HCT116 (cell line): ENCODE results near the gene GLIPR2. TPM values are rescaled to one million over a fixed set of nuclear protein-coding genes. Genes with fewer than 3 reads are reported as not detected.
A peak's percentile ranks its signal among the peaks of the same experiment; 100 is the strongest.

Experiments used
- ATAC-seq: fragments of 200-7000 bp; cut with Tn5 transposase; 2 replicates; pipeline ENCODE4 v1.9.1; 2020; ENCODE audit warnings: mild to moderate bottlenecking, moderate library complexity
- BruUV-seq: library from RNA; stranded (reverse); fragments of 400-500 nt; replicated peaks from 2 replicates; lab custom pipeline; 2021; lab: Mats Ljungman, UMichigan
- CTCF ChIA-PET: fragments of 300-600 bp; sonication (Branson Sonifier 250); formaldehyde crosslinking; loops from one replicate; lab custom pipeline; 2021; ENCODE audit warnings: antibody characterized with exemption; lab: Charles Lee
- POLR2A ChIA-PET: fragments of 300-600, 350-600 bp; sonication (Branson Sonifier 250); formaldehyde crosslinking; loops from one replicate; lab custom pipeline; 2021; ENCODE audit warnings: antibody characterized with exemption; lab: Charles Lee
- RAD21 ChIA-PET, 2 experiments: fragments of 300-600 bp; sonication (Branson Sonifier 250); formaldehyde crosslinking; loops; one replicate each; lab custom pipeline; 2023; ENCODE audit warnings: low total read pairs in 2 of 2; ENCODE audit not compliant: uncharacterized antibody in 2 of 2, unreplicated experiment in 2 of 2, low non-redundant PET in 1 of 2; lab: Charles Lee
- DNase-seq: peaks from one replicate; pipeline ENCODE4 v3.0.0-alpha.2; 2010; ENCODE audit warnings: low read depth, low spot score
- H2AFZ ChIP-seq: fragments of 200-600 bp; shearing (Covaris generic), sonication (generic); 2 replicates; pipeline ENCODE4 v1.6.1; 2017; ENCODE audit warnings: low read depth, mixed run types, mixed read lengths, antibody characterized with exemption, low read length; ENCODE audit not compliant: poor library complexity, severe bottlenecking
- H3K27ac ChIP-seq: 2 replicates; pipeline ENCODE4 v1.5.1; 2012; ENCODE audit warnings: low read depth, low read length
- H3K27me3 ChIP-seq: fragments of 200-600 bp; sonication (generic); 2 replicates; pipeline ENCODE4 v1.6.1; 2016; ENCODE audit warnings: mixed run types, low read length, mixed read lengths; ENCODE audit not compliant: insufficient read depth
- H3K36me3 ChIP-seq, 2 experiments: fragments of 200-500 bp in 1 of 2; fragments of 200-600 bp in 1 of 2; sonication (Bioruptor generic) in 1 of 2; sonication (generic) in 1 of 2; 2 replicates each; pipeline versions ENCODE4 v1.5.1 to v1.6.1; 2014 to 2016; ENCODE audit warnings: low read length in 2 of 2, inconsistent platforms in 1 of 2, mixed read lengths in 1 of 2, mixed run types in 1 of 2; ENCODE audit not compliant: insufficient read depth in 2 of 2, control insufficient read depth in 1 of 2
- H3K4me1 ChIP-seq, 2 experiments: fragments of 200-600 bp in 1 of 2; sonication (generic) in 1 of 2; 2 replicates each; pipeline versions ENCODE4 v1.5.1 to v1.6.1; 2012 to 2017; ENCODE audit warnings: low read length in 2 of 2, inconsistent platforms in 1 of 2, mild to moderate bottlenecking in 1 of 2, mixed read lengths in 1 of 2, mixed run types in 1 of 2, moderate library complexity in 1 of 2; ENCODE audit not compliant: insufficient read depth in 2 of 2, control insufficient read depth in 1 of 2
- H3K4me2 ChIP-seq: fragments of 200-600 bp; sonication (generic); 2 replicates; pipeline ENCODE4 v1.6.1; 2017; ENCODE audit warnings: mixed run types, low read length, mixed read lengths
- H3K4me3 ChIP-seq, 2 experiments: fragments of 200-600 bp in 1 of 2; sonication (generic) in 1 of 2; replicated peaks in 1 of 2; 2 replicates each; pipeline ENCODE4 v1.5.1; 2011 to 2016; ENCODE audit warnings: low read length in 2 of 2, control low read depth in 1 of 2, low read depth in 1 of 2, mild to moderate bottlenecking in 1 of 2, mixed read lengths in 1 of 2, mixed run types in 1 of 2
- H3K79me2 ChIP-seq: fragments of 200-600 bp; sonication (generic); 2 replicates; pipeline ENCODE4 v1.6.1; 2017; ENCODE audit warnings: mild to moderate bottlenecking, mixed run types, low read length, moderate library complexity, mixed read lengths; ENCODE audit not compliant: insufficient read depth
- H3K9ac ChIP-seq: fragments of 200-600 bp; sonication (generic); 2 replicates; pipeline ENCODE4 v1.6.1; 2016; ENCODE audit warnings: low read length, mixed read lengths
- H3K9me2 ChIP-seq: fragments of 200-600 bp; sonication (generic), shearing (Covaris generic); 2 replicates; pipeline ENCODE4 v1.6.1; 2017; ENCODE audit warnings: mixed run types, mild to moderate bottlenecking, moderate library complexity; ENCODE audit not compliant: insufficient read depth
- H3K9me3 ChIP-seq, 2 experiments: fragments of 200-500 bp in 1 of 2; fragments of 200-600 bp in 1 of 2; sonication (Bioruptor generic) in 1 of 2; sonication (generic) in 1 of 2; 2 replicates each; pipeline ENCODE4 v1.6.1; 2014 to 2017; ENCODE audit warnings: low read length in 2 of 2, mixed read lengths in 2 of 2, inconsistent platforms in 1 of 2, low read depth in 1 of 2, mild to moderate bottlenecking in 1 of 2, mixed run types in 1 of 2, moderate library complexity in 1 of 2; ENCODE audit not compliant: control insufficient read depth in 1 of 2, insufficient read depth in 1 of 2
- H4K20me1 ChIP-seq: fragments of 200-600 bp; sonication (generic), shearing (Covaris generic); 2 replicates; pipeline ENCODE4 v1.6.1; 2017; ENCODE audit warnings: mixed run types, mild to moderate bottlenecking, moderate library complexity; ENCODE audit not compliant: insufficient read depth
- CBX3 ChIP-seq: IDR thresholded peaks from 2 replicates; pipeline ENCODE4 v1.6.1; 2012; ENCODE audit warnings: low read depth
- CEBPB ChIP-seq: IDR thresholded peaks from 2 replicates; pipeline ENCODE4 v1.6.1; 2012; ENCODE audit warnings: low read depth
- CTCF ChIP-seq, 3 experiments: fragments of 200-600 bp in 1 of 3; sonication (generic) in 1 of 3; IDR thresholded peaks in 2 of 3; conservative IDR thresholded peaks in 1 of 3; 2 replicates each; pipeline ENCODE4 v1.5.1; 2012 to 2017; ENCODE audit warnings: low read depth in 2 of 3, low read length in 2 of 3, antibody characterized with exemption in 1 of 3, borderline replicate concordance in 1 of 3, control low read depth in 1 of 3, mild to moderate bottlenecking in 1 of 3, mixed read lengths in 1 of 3, mixed run types in 1 of 3, moderate library complexity in 1 of 3; ENCODE audit not compliant: insufficient read depth in 1 of 3
- ELF1 ChIP-seq: IDR thresholded peaks from 2 replicates; pipeline ENCODE4 v1.6.1; 2012; ENCODE audit warnings: low read depth, borderline replicate concordance
- EZH2 ChIP-seq: fragments of 200-600 bp; sonication (generic); IDR thresholded peaks from 2 replicates; pipeline ENCODE4 v1.6.1; 2017; ENCODE audit warnings: antibody characterized with exemption, mixed run types
- FOSL1 ChIP-seq: IDR thresholded peaks from 2 replicates; pipeline ENCODE4 v1.6.1; 2012; ENCODE audit warnings: low read depth
- JUND ChIP-seq: IDR thresholded peaks from 2 replicates; pipeline ENCODE4 v1.6.1; 2012
- POLR2A ChIP-seq: IDR thresholded peaks from 2 replicates; pipeline ENCODE4 v1.7.0; 2011; ENCODE audit warnings: borderline replicate concordance; ENCODE audit not compliant: insufficient read depth, insufficient read length; ENCODE audit errors: extremely low read depth
- RAD21 ChIP-seq: IDR thresholded peaks from 2 replicates; pipeline ENCODE4 v1.6.1; 2012; ENCODE audit warnings: low read depth, mild to moderate bottlenecking
- REST ChIP-seq: IDR thresholded peaks from 2 replicates; pipeline ENCODE4 v1.6.1; 2012; ENCODE audit warnings: low read depth
- SIN3A ChIP-seq: IDR thresholded peaks from 2 replicates; pipeline ENCODE4 v1.6.1; 2012; ENCODE audit warnings: low read depth
- SP1 ChIP-seq: IDR thresholded peaks from 2 replicates; pipeline ENCODE4 v1.6.1; 2012; ENCODE audit warnings: low read depth
- SRF ChIP-seq: IDR thresholded peaks from 2 replicates; pipeline ENCODE4 v1.6.1; 2012; ENCODE audit warnings: low read depth
- TCF7L2 ChIP-seq: IDR thresholded peaks from 2 replicates; pipeline ENCODE4 v1.7.0; 2011; ENCODE audit warnings: borderline replicate concordance, inconsistent platforms; ENCODE audit not compliant: insufficient read depth, insufficient read length; ENCODE audit errors: extremely low read depth
- ZBTB33 ChIP-seq: IDR thresholded peaks from 2 replicates; pipeline ENCODE4 v1.6.1; 2011; ENCODE audit warnings: mild to moderate bottlenecking, low read length, moderate library complexity; ENCODE audit not compliant: insufficient replicate concordance; ENCODE audit errors: extremely low read depth
- ZFX ChIP-seq: fragments of 450-650 bp; IDR thresholded peaks from 2 replicates; pipeline ENCODE4 v1.6.1; 2017
- ZNF274 ChIP-seq: fragments of 200-500 bp; sonication (Bioruptor generic); IDR thresholded peaks from 2 replicates; pipeline ENCODE4 v1.6.1; 2014; ENCODE audit warnings: mild to moderate bottlenecking, low read depth, low read length, inconsistent platforms
- intact Hi-C: fragments of 100-400 bp; cut with micrococcal nuclease; formaldehyde crosslinking; loops from 2 replicates; pipeline ENCODE4 v1.10.0; 2022
- total RNA-seq: library from RNA; stranded (reverse); gene quantifications from one replicate; pipeline ENCODE4 v1.2.1, GENCODE V29; 2021; ENCODE audit not compliant: unreplicated experiment

Gene GLIPR2
- total RNA-seq, 1 experiment from 2014 or later, result 14.5 TPM

- POLR2A ChIA-PET, result interaction anchor here (1.6 kb wide), 1 partner anchor 55 kb away, joined by 3 read pairs; the partner anchor contains the start of gene CLTA
Measured at GRCh38 chr9:36135741-36136271, 727 bp upstream of the GLIPR2 start.

More at GRCh38 chr9:36135741-36136271, 727 bp upstream of the GLIPR2 start:
- intact Hi-C loops, result no loop called here
- no peaks in the 10 kb centered on the region for H3K9me3 ChIP-seq
- TF ChIP-seq ZFX, result no peak
- TF ChIP-seq CEBPB, result no peak
- no peak for TF ChIP-seq SIN3A
- TF ChIP-seq FOSL1, result no peak
- TF ChIP-seq EZH2, result no peak
- no peak for TF ChIP-seq TCF7L2
- TF ChIP-seq ZBTB33, result no peak
- no peak for TF ChIP-seq RAD21
- no peak for TF ChIP-seq SP1
- no peak for TF ChIP-seq SRF
- TF ChIP-seq CTCF (IDR thresholded peaks at IDR 0.05 in 2 of 3, conservative IDR thresholded peaks at IDR 0.05 in 1 of 3; ENCODE audit: borderline replicate concordance in 1 of 3, insufficient read depth in 1 of 3, low read depth in 2 of 3, low read length in 2 of 3), result no peak
- no peak for TF ChIP-seq ZNF274
- TF ChIP-seq REST, result no peak
- no peak for TF ChIP-seq ELF1
- no peak for TF ChIP-seq JUND
- TF ChIP-seq POLR2A, result no peak
- TF ChIP-seq CBX3, result no peak
- no peak overlapping the region for H3K27ac ChIP-seq
- peak overlapping the region; percentile 66; the same call in 1 of the 2 replicates for H3K9ac ChIP-seq
- H3K79me2 ChIP-seq, result no peaks in the 10 kb centered on the region
- H2AFZ ChIP-seq, result peak overlapping the region; percentile 15
- peak overlapping the region; percentile 58 to 72 for H3K4me3 ChIP-seq
- BruUV-seq, result no TSS peak
- H3K4me2 ChIP-seq, result peak overlapping the region; percentile 92
- CTCF ChIA-PET, result no interaction called here
- ATAC-seq (no peak; the same call in 1 of the 2 replicates), DNase-seq (no peak)
- RAD21 ChIA-PET, result no interaction called here
- no peaks in the 10 kb centered on the region for H4K20me1 ChIP-seq
- H3K36me3 ChIP-seq, result no peaks in the 10 kb centered on the region
- peaks cover 0 to 20% of the 10 kb centered on the region in 2 experiments; a peak in 1 of 4 replicates for H3K4me1 ChIP-seq
- no peaks in the 10 kb centered on the region for H3K9me2 ChIP-seq
- no peaks in the 10 kb centered on the region for H3K27me3 ChIP-seq
